Ovary (tissue), 9 donors: ENCODE data around the gene DUSP7. TPM values are rescaled to one million over a fixed set of nuclear protein-coding genes. Genes with fewer than 3 reads are reported as not detected.

Experiments used
- DNase-seq, 5 donors: peaks; one replicate each; pipeline ENCODE4 v3.0.0-alpha.2; 2019 to 2020
- H3K27ac ChIP-seq, 2 donors: fragments of 200-600 bp; one replicate each; pipeline versions ENCODE4 v1.5.1 to v1.8.0; 2019 to 2022
- H3K27me3 ChIP-seq: fragments of 200-600 bp; one replicate; pipeline ENCODE4 v1.8.0; 2022
- H3K36me3 ChIP-seq: fragments of 200-600 bp; sonication (generic); one replicate; pipeline ENCODE4 v1.5.1; 2019
- H3K4me1 ChIP-seq: one replicate; pipeline ENCODE4 v1.8.1; 2013; ENCODE audit warnings: mild to moderate bottlenecking, moderate library complexity; ENCODE audit not compliant: insufficient read depth
- H3K4me3 ChIP-seq: fragments of 200-600 bp; sonication (generic); one replicate; pipeline ENCODE4 v1.5.1; 2017
- H3K9me3 ChIP-seq, 2 donors: fragments of 200-600 bp in 1 of 2; sonication (generic) in 1 of 2; one replicate each; pipeline versions ENCODE4 v1.5.1 to v1.8.1; 2013 to 2019; ENCODE audit warnings: mild to moderate bottlenecking in 1 of 2, moderate library complexity in 1 of 2
- EP300 ChIP-seq: sonication (generic); formaldehyde crosslinking; IDR thresholded peaks from one replicate; pipeline ENCODE4 v1.6.1; 2017; ENCODE audit warnings: antibody characterized with exemption
- POLR2A ChIP-seq: fragments of 450-650 bp; IDR thresholded peaks from one replicate; pipeline ENCODE4 v1.6.1; 2017; ENCODE audit warnings: antibody characterized with exemption, mild to moderate bottlenecking, moderate library complexity
- WGBS, 3 donors: extraction: QIAGEN DNeasy Blood & Tissue Kit in 1 of 3; methylation state at CpG; one replicate each; pipeline versions ENCODE4 v1.1.5 to v1.1.7; 2013 to 2017; 5-methylcytosine and 5-hydroxymethylcytosine counted together
- intact Hi-C, 4 donors: fragments of 100-400 bp; cut with DNase I; formaldehyde crosslinking; loops; one replicate each; pipeline versions ENCODE4 v1.11.0 to v1.15.1; 2022 to 2023
- polyA plus RNA-seq, 2 donors: library from polyadenylated mRNA; stranded (reverse); fragments of 200-250 nt in 1 of 2; fragments of 350-450 nt in 1 of 2; fragmentation: Illumina TruSeq in 1 of 2; extraction: RNeasy Lipid Tissue Mini Kit (QIAGEN cat#74804) in 1 of 2; gene quantifications; one replicate each; pipeline ENCODE4 v1.2.3, GENCODE V29; 2013 to 2014
- total RNA-seq, 7 donors: library from RNA; depleted of rRNA in 2 of 7; stranded (reverse); fragments of >200 nt in 2 of 7; fragmentation: NEBNext Ultra II Directional in 3 of 7; extraction: Animal tissue kit (Norgen Biotek cat#: 25700) in 3 of 7; gene quantifications; one replicate each; pipeline versions ENCODE4 v1.1.0 to v1.2.4, GENCODE V29; 2016 to 2023
- TF ChIP-seq, protein P1 (sequence below), 3 donors: fragments of 450-650 bp in 2 of 3; fragments of 200-600 bp in 1 of 3; IDR thresholded peaks; one replicate each; pipeline versions ENCODE4 v1.5.1 to v1.8.0; 2016 to 2022; ENCODE audit warnings: antibody characterized with exemption in 3 of 3, mild to moderate bottlenecking in 1 of 3
- donor health status: DM: no; HTN: no; CAD: no; lungs with moderate emphysema.
- donor health status: DM: no; HTN: no; CAD: no.
- donor health status: Bipolar disorder and iron deficiency.
- donor health status: DM: yes; HTN: yes; CAD: no.
- donor health status: DM: no; HTN: no; CAD: no.
- donor health status: DM: yes; HTN: yes; CAD: no.

The DUSP7 gene
- total and polyA plus RNA-seq, 9 donors: 5.1 to 18.0 (median 14.0) TPM

DNA sequence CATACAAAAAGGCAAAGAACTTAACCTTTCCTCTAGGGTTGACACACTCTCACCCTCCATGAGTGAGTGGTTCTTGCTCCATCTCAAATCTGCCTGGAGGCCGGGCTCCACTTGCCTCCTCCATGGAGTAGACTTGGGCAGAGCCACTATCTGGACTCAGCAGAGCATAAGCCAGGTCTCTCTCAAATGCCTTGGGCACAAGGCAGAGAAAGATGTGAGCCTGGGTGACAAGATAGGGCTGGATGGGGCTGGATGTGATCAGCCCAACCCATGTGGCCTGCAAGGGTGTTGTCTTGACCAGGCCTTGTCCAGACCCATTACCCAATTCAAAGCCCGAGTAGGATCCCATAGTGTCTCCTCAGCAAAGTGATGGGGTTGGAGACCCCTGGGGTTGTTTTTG is 56.5 kb downstream of the DUSP7 start:
- Histone ChIP-seq H3K4me3 (no peak overlapping the region), H3K9me3 (no peaks in the 10 kb centered on the region), H3K36me3 (no peaks in the 10 kb centered on the region), H3K27ac (no peak overlapping the region), H3K27me3 (no peaks in the 10 kb centered on the region), H3K4me1 (peaks cover 2% of the 10 kb centered on the region)
- TF ChIP-seq POLR2A (no peak), EP300 (no peak)
- TF ChIP-seq, protein P1, sequence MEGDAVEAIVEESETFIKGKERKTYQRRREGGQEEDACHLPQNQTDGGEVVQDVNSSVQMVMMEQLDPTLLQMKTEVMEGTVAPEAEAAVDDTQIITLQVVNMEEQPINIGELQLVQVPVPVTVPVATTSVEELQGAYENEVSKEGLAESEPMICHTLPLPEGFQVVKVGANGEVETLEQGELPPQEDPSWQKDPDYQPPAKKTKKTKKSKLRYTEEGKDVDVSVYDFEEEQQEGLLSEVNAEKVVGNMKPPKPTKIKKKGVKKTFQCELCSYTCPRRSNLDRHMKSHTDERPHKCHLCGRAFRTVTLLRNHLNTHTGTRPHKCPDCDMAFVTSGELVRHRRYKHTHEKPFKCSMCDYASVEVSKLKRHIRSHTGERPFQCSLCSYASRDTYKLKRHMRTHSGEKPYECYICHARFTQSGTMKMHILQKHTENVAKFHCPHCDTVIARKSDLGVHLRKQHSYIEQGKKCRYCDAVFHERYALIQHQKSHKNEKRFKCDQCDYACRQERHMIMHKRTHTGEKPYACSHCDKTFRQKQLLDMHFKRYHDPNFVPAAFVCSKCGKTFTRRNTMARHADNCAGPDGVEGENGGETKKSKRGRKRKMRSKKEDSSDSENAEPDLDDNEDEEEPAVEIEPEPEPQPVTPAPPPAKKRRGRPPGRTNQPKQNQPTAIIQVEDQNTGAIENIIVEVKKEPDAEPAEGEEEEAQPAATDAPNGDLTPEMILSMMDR (IDR thresholded peaks at IDR 0.05): no peak
- WGBS, 3 donors: 74 to 78% (median 77%) methylated on average over 2 of the region's 2 CpGs
- intact Hi-C loops: loop anchor here (5.0 kb wide), 5 partner anchors 57 to 337 kb away; partner anchors contain the start of gene DUSP7 (in 1 of the 4)
- no peak for DNase-seq

Other genes with a start within 250 kb of the DUSP7 start
- gene IQCF2, start 195.0 kb downstream of the DUSP7 start, total RNA-seq: not detected
- gene IQCF2, start 195.0 kb downstream of the DUSP7 start, polyA plus RNA-seq: not detected
- not detected for gene IQCF5, start 181.0 kb downstream of the DUSP7 start, total RNA-seq
- gene IQCF5, start 181.0 kb downstream of the DUSP7 start, polyA plus RNA-seq: not detected
- gene IQCF1, start 153.2 kb downstream of the DUSP7 start, total RNA-seq: under 1 TPM in 1 of 7 donors, not detected in 6; 0.62 TPM
- gene IQCF1, start 153.2 kb downstream of the DUSP7 start, polyA plus RNA-seq: not detected
- gene RRP9, start 114.7 kb downstream of the DUSP7 start, total RNA-seq: 10 to 100 TPM in 6 of 7 donors, 1 to 10 TPM in 1; 9.1 to 32.7 (median 19.3) TPM
- gene RRP9, start 114.7 kb downstream of the DUSP7 start, polyA plus RNA-seq: 10 to 100 TPM in 1 of 2 donors, 1 to 10 TPM in 1; 4.9 to 16.2 TPM
- gene PARP3, start 114.2 kb downstream of the DUSP7 start, total RNA-seq: 10 to 100 TPM in 6 of 7 donors, 1 to 10 TPM in 1; 8.2 to 19.4 (median 11.6) TPM
- 10 to 100 TPM in 1 of 2 donors, 1 to 10 TPM in 1; 9.8 to 10.2 TPM for gene PARP3, start 114.2 kb downstream of the DUSP7 start, polyA plus RNA-seq
- under 1 TPM; 0.23 to 0.83 (median 0.36) TPM for gene GPR62, start 101.2 kb downstream of the DUSP7 start, total RNA-seq
- under 1 TPM; 0.15 to 0.22 TPM for gene GPR62, start 101.2 kb downstream of the DUSP7 start, polyA plus RNA-seq
- 10 to 100 TPM; 36.9 to 83.3 (median 49.0) TPM for gene PCBP4, start 89.1 kb downstream of the DUSP7 start, total RNA-seq
- 10 to 100 TPM in 1 of 2 donors, 1 to 10 TPM in 1; 4.5 to 28.7 TPM for gene PCBP4, start 89.1 kb downstream of the DUSP7 start, polyA plus RNA-seq
- 10 to 100 TPM; 37.1 to 55.7 (median 45.5) TPM for gene ABHD14B, start 82.5 kb downstream of the DUSP7 start, total RNA-seq
- 10 to 100 TPM; 58.4 to 70.9 TPM for gene ABHD14B, start 82.5 kb downstream of the DUSP7 start, polyA plus RNA-seq
- 10 to 100 TPM; 13.2 to 36.1 (median 27.4) TPM for gene ABHD14A, start 81.5 kb downstream of the DUSP7 start, total RNA-seq
- 10 to 100 TPM in 1 of 2 donors, 1 to 10 TPM in 1; 5.1 to 30.8 TPM for gene ABHD14A, start 81.5 kb downstream of the DUSP7 start, polyA plus RNA-seq
- 10 to 100 TPM; 13.8 to 27.4 (median 21.1) TPM for gene ACY1, start 73.0 kb downstream of the DUSP7 start, total RNA-seq
- 10 to 100 TPM in 1 of 2 donors, 1 to 10 TPM in 1; 8.4 to 10.2 TPM for gene ACY1, start 73.0 kb downstream of the DUSP7 start, polyA plus RNA-seq
- gene RPL29, start 60.7 kb downstream of the DUSP7 start, total RNA-seq: 1,000 to 10,000 TPM; 1,785 to 3,905 (median 1,999) TPM
- gene RPL29, start 60.7 kb downstream of the DUSP7 start, polyA plus RNA-seq: 1,000 to 10,000 TPM; 1,901 to 3,982 TPM
- gene POC1A, start 97.9 kb upstream of the DUSP7 start, total RNA-seq: 1 to 10 TPM in 5 of 7 donors, under 1 TPM in 2; 0.53 to 1.8 (median 1.3) TPM
- gene POC1A, start 97.9 kb upstream of the DUSP7 start, polyA plus RNA-seq: 1 to 10 TPM; 1.1 to 1.3 TPM
- 10 to 100 TPM; 17.9 to 37.4 (median 25.8) TPM for gene ALAS1, start 141.6 kb upstream of the DUSP7 start, total RNA-seq
- gene ALAS1, start 141.6 kb upstream of the DUSP7 start, polyA plus RNA-seq: 10 to 100 TPM; 16.1 to 70.1 TPM
- 1 to 10 TPM in 1 of 7 donors, under 1 TPM in 4, not detected in 2; 0.22 to 1.5 (median 0.74) TPM for gene TLR9, start 169.1 kb upstream of the DUSP7 start, total RNA-seq
- gene TLR9, start 169.1 kb upstream of the DUSP7 start, polyA plus RNA-seq: under 1 TPM; 0.15 to 0.58 TPM
- 10 to 100 TPM; 34.0 to 56.3 (median 43.3) TPM for gene TWF2, start 182.6 kb upstream of the DUSP7 start, total RNA-seq
- gene TWF2, start 182.6 kb upstream of the DUSP7 start, polyA plus RNA-seq: 10 to 100 TPM; 14.3 to 40.7 TPM
- 10 to 100 TPM; 15.4 to 32.4 (median 23.4) TPM for gene PPM1M, start 189.2 kb upstream of the DUSP7 start, total RNA-seq
- gene PPM1M, start 189.2 kb upstream of the DUSP7 start, polyA plus RNA-seq: 10 to 100 TPM; 25.7 to 48.4 TPM
- 100 to 1,000 TPM in 2 of 7 donors, 10 to 100 TPM in 5; 36.4 to 104 (median 95.2) TPM for gene WDR82, start 222.1 kb upstream of the DUSP7 start, total RNA-seq
- gene WDR82, start 222.1 kb upstream of the DUSP7 start, polyA plus RNA-seq: 100 to 1,000 TPM in 1 of 2 donors, 10 to 100 TPM in 1; 55.3 to 110 TPM
- 10 to 100 TPM in 1 of 7 donors, 1 to 10 TPM in 6; 3.7 to 12.2 (median 6.2) TPM for gene GLYCTK, start 231.3 kb upstream of the DUSP7 start, total RNA-seq
- 1 to 10 TPM in 1 of 2 donors, under 1 TPM in 1; 0.83 to 6.8 TPM for gene GLYCTK, start 231.3 kb upstream of the DUSP7 start, polyA plus RNA-seq